Measurements from ENCODE around the gene MRTO4.
"Not testable (repeated sequence)": the region's sequence is repeated elsewhere in the genome, so short reads cannot be mapped to it uniquely, and the experiment has no call there.

The MRTO4 gene

GRCh38 chr1:19232524-19232846, 19.1 kb upstream of the MRTO4 start:
- no peak overlapping the region for H3K4me3 ChIP-seq
- no peak overlapping the region for H3K9ac ChIP-seq
- H4K20me1 ChIP-seq = peaks cover 0 to 89% (median 51%) of the 10 kb centered on the region in 11 experiments; a peak in 16 of 22 replicates
- peaks cover 0 to 8% (median 0%) of the 10 kb centered on the region in 10 experiments; a peak in 5 of 20 replicates for H3K4me1 ChIP-seq
- H3K36me3 ChIP-seq = peaks cover 93 to 100% (median 98%) of the 10 kb centered on the region in 11 experiments
- no peaks in the 10 kb centered on the region for H3K27me3 ChIP-seq
- no peak overlapping the region for H3K27ac ChIP-seq
- no peak overlapping the region for H3K4me2 ChIP-seq
- no peak for TF ChIP-seq Cebpa-rat (IDR thresholded peaks at IDR 0.05)
- no peaks in the 10 kb centered on the region for H3K9me3 ChIP-seq (replicated peaks in 1 of 11)

DNA sequence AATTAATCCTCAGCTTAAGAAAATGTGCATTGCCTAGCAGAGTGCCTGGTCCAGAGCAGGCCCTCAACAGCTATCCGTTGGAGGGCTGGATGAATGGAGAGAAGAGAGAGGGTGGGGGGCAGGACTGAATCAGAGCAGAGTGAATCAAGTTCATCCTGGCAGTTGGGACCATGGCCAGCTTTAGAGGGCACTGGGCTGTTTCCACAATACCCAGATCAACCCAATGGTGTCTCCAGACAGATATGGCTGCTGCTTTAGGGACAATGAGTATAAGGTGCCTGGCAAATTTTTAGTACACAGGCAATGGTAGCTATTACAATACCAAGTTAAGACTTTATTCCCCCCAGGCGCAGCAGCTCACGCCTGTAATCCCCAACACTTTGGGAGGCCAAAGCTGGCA, 17.4 kb upstream of the MRTO4 start:
- Histone ChIP-seq H3K36me3 (peaks cover 93 to 100% (median 98%) of the 10 kb centered on the region in 11 experiments), H3K4me3 (no peak overlapping the region), H3K4me2 (no peak overlapping the region), H3K9ac (no peak overlapping the region), H3K4me1 (peaks cover 0 to 1% (median 0%) of the 10 kb centered on the region in 10 experiments; a peak in 2 of 20 replicates), H3K27ac (no peak overlapping the region), H3K9me3 (replicated peaks in 1 of 11) (no peaks in the 10 kb centered on the region), H3K27me3 (no peaks in the 10 kb centered on the region), H4K20me1 (peaks cover 0 to 86% (median 43%) of the 10 kb centered on the region in 11 experiments; a peak in 16 of 22 replicates)
- TF ChIP-seq Cebpa-rat (IDR thresholded peaks at IDR 0.05) = no peak

DNA sequence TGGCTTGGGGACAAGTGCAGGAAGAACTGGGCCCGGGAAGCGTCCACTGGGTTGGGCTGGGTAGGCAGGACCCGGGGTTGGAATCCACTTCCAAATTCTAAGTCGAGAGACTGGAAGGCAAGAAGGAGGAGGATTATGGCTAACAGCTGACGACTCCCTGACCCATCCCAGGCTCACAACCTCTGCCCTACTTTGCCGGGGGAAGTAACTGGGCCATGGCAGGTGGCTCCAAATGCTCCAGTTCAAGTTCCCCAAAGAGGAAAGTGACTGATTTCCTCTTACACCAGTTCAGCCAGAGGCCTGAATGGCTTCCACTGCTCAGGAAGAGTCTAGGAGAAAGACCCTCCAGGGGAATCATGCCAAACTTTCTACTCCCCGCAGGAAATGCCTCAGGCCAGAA, 11.7 kb upstream of the MRTO4 start:
- Histone ChIP-seq H3K4me3 (no peak overlapping the region), H3K27me3 (no peaks in the 10 kb centered on the region), H3K4me2 (no peak overlapping the region), H3K9me3 (replicated peaks in 1 of 11) (no peaks in the 10 kb centered on the region), H3K9ac (peak overlapping the region in 1 of 11 experiments; percentile 18; a peak in 1 of 22 replicates), H3K4me1 (no peaks in the 10 kb centered on the region), H3K36me3 (peaks cover 92 to 100% (median 98%) of the 10 kb centered on the region in 11 experiments), H3K27ac (peak overlapping the region in 1 of 11 experiments; percentile 63; a peak in 1 of 22 replicates), H4K20me1 (peaks cover 0 to 79% (median 41%) of the 10 kb centered on the region in 11 experiments; a peak in 16 of 22 replicates)
- no peak for TF ChIP-seq Cebpa-rat (IDR thresholded peaks at IDR 0.05)

DNA sequence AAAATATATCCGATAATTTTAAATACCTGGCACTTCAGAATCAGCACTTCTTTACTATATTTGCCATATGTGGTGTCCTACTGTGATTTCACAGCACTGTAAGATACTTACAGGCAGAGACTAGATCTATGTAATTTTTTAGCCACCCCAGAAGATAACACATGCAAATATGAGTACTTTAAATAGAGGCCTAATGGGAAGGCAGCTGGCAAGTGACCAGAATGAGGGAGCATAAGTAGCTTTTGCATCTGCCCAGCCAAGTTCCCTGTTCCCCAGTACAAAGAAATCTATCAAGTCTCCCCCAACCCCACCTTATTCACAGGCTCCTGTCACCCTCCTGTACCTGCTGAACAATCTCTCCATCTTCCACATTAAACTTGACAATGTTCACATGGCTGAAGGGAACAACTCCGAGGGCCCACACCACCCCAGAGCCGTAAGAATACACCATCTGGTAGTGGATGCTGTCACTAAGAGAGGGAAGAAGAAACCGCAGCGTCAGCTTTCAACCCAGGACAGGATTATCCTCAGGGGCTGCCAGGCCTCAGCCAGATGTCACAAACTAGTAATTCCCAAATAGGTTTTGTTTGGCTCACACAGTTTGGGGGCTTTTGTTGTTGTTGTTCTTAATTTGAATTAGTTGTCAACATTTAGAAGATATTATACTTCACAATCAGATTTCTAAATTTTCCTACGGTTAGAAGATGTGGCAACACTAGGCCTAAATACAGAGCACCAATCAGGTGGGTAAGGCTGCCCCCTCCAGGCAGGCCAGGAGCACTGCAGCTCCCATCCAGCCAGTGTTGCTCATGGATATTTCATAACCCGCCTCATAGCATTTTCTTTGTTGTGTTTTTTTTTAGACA, 10.7 kb upstream of the MRTO4 start:
- TF ChIP-seq Cebpa-rat (IDR thresholded peaks at IDR 0.05) = peak in 6 of 11 experiments; percentile 10 to 91 (median 58); a peak in 10 of 22 replicates
- Histone ChIP-seq H4K20me1 (peaks cover 0 to 82% (median 49%) of the 10 kb centered on the region in 11 experiments; a peak in 18 of 22 replicates), H3K27me3 (no peaks in the 10 kb centered on the region), H3K9ac (peak overlapping the region; percentile 2 to 67 (median 48); a peak in 14 of 22 replicates), H3K4me1 (no peaks in the 10 kb centered on the region), H3K4me3 (no peak overlapping the region), H3K27ac (peak overlapping the region in 8 of 11 experiments; percentile 31 to 70 (median 52); a peak in 14 of 22 replicates), H3K36me3 (peaks cover 87 to 100% (median 95%) of the 10 kb centered on the region in 11 experiments), H3K4me2 (no peak overlapping the region), H3K9me3 (replicated peaks in 1 of 11) (no peaks in the 10 kb centered on the region)

- Histone ChIP-seq H4K20me1 (peaks cover 0 to 83% (median 63%) of the 10 kb centered on the region in 11 experiments; a peak in 18 of 22 replicates), H3K27me3 (no peaks in the 10 kb centered on the region), H3K27ac (peak overlapping the region; percentile 92 to 99 (median 97)), H3K4me3 (peak overlapping the region; percentile 77 to 99 (median 90)), H3K9ac (peak overlapping the region; percentile 90 to 98 (median 95)), H3K36me3 (peaks cover 11 to 72% (median 53%) of the 10 kb centered on the region in 11 experiments; a peak in 21 of 22 replicates), H3K9me3 (replicated peaks in 1 of 11) (no peaks in the 10 kb centered on the region), H3K4me2 (peak overlapping the region; percentile 86 to 99 (median 95)), H3K4me1 (peaks cover 31 to 51% (median 34%) of the 10 kb centered on the region in 10 experiments)
- no peak for TF ChIP-seq Cebpa-rat (IDR thresholded peaks at IDR 0.05)
Measured at GRCh38 chr1:19250629-19251304, 838 bp upstream of the MRTO4 start.

GRCh38 chr1:19254416-19254815, 2.8 kb downstream of the MRTO4 start:
- TF ChIP-seq Cebpa-rat (IDR thresholded peaks at IDR 0.05) = no peak
- Histone ChIP-seq H3K27me3 (no peaks in the 10 kb centered on the region), H3K4me1 (peaks cover 31 to 82% (median 37%) of the 10 kb centered on the region in 10 experiments), H3K9ac (peak overlapping the region in 10 of 11 experiments; percentile 9 to 98 (median 94); a peak in 10 of 22 replicates), H4K20me1 (peaks cover 0 to 83% (median 71%) of the 10 kb centered on the region in 11 experiments; a peak in 18 of 22 replicates), H3K4me3 (no peak overlapping the region; a peak in 1 of 20 replicates), H3K36me3 (peaks cover 47 to 72% (median 68%) of the 10 kb centered on the region in 11 experiments), H3K9me3 (replicated peaks in 1 of 11) (no peaks in the 10 kb centered on the region), H3K4me2 (peak overlapping the region in 10 of 11 experiments; percentile 86 to 99 (median 96); a peak in 10 of 22 replicates), H3K27ac (no peak overlapping the region)

DNA sequence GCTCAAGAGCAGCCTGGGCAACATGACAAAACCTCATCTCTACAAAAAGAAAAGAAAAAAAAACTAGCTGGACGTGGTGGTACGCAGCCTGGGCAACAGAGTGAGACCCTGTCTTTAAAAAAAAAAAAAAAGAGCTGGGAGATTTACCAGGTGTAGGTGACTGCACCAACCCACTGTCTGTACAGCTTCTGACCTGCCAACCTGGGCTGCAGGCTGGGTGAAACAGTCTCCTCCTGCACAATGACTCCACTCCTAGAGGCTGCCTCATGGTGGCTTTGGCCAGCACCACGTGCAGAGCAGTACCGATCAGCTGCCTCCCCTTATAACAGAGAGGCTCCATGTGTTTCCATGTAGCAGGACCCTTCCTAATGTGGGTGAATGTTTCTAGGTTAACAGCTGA, 3.7 kb downstream of the MRTO4 start:
- Histone ChIP-seq H3K4me2 (no peak overlapping the region), H4K20me1 (peaks cover 0 to 86% (median 74%) of the 10 kb centered on the region in 11 experiments; a peak in 18 of 22 replicates), H3K36me3 (peaks cover 53 to 78% (median 72%) of the 10 kb centered on the region in 11 experiments), H3K27ac (no peak overlapping the region; a peak in 1 of 22 replicates), H3K9ac (peak overlapping the region in 1 of 11 experiments; percentile 5; a peak in 1 of 22 replicates), H3K9me3 (replicated peaks in 1 of 11) (no peaks in the 10 kb centered on the region), H3K27me3 (no peaks in the 10 kb centered on the region), H3K4me1 (peaks cover 22 to 82% (median 28%) of the 10 kb centered on the region in 10 experiments), H3K4me3 (no peak overlapping the region)
- TF ChIP-seq Cebpa-rat (IDR thresholded peaks at IDR 0.05) = no peak

DNA sequence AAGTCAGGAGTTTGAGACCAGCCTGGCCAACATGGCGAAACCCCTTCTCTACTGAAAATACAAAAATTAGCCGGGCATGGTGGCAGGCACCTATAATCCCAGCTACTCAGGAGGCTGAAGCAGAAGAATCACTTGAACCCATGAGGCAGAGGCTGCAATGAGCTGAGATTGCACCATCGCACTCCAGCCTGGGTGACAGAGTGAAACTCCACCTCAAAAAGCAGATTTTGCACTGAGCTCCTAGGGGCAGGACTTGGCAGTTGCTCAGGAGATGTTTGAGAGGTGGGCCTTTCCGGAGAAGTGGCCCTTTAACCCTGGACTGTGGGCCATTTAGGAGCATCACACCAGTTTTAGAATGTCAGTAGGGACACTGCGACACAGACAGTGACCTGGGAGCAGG, 4.7 kb downstream of the MRTO4 start:
- H3K36me3 ChIP-seq = peaks cover 55 to 87% (median 81%) of the 10 kb centered on the region in 11 experiments
- H3K4me2 ChIP-seq = peak overlapping the region in 3 of 11 experiments; percentile 60 to 66 (median 64); a peak in 6 of 22 replicates
- H3K4me1 ChIP-seq = peaks cover 17 to 87% (median 24%) of the 10 kb centered on the region in 10 experiments
- not testable (repeated sequence) for H3K27me3 ChIP-seq; H3K9me3 ChIP-seq (replicated peaks in 1 of 11); H3K4me3 ChIP-seq
- H3K9ac ChIP-seq = peak overlapping the region in 4 of 11 experiments; percentile 3 to 63 (median 55); a peak in 4 of 22 replicates
- peaks cover 0 to 96% (median 83%) of the 10 kb centered on the region in 11 experiments; a peak in 18 of 22 replicates for H4K20me1 ChIP-seq
- H3K27ac ChIP-seq = peak overlapping the region in 2 of 11 experiments; percentile 71 to 73; a peak in 4 of 22 replicates

All from BLaER1 treated with 17β-estradiol and CSF1 and Interleukin-3, amounts not matched to agents 10 nM and 100 nM (cell line).